22Rv1 (cell line): ENCODE measurements around the gene CRB3.

Experiments used
- CTCF ChIP-seq: fragments of 450-650 bp; IDR thresholded peaks from 2 replicates; pipeline ENCODE4 v1.5.1; 2017; ENCODE audit warnings: mild to moderate bottlenecking
- ZFX ChIP-seq: fragments of 450-650 bp; IDR thresholded peaks from 2 replicates; pipeline ENCODE4 v1.6.1; 2017; ENCODE audit warnings: antibody characterized with exemption, borderline replicate concordance

GRCh38 chr19:6475321-6476108 lies 11.4 kb downstream of the CRB3 start:
- TF ChIP-seq CTCF (no peak), ZFX (no peak)
